ENCODE data around the gene TBC1D22B.

- TF ChIP-seq EZH2 (IDR thresholded peaks at IDR 0.05; ENCODE audit: insufficient read depth, poor library complexity, severe bottlenecking), result no peak
- TF ChIP-seq EZH2phosphoT487 (IDR thresholded peaks at IDR 0.05; ENCODE audit: insufficient read depth, low read depth), result no peak
Observed at GRCh38 chr6:37376078-37376743, 118.6 kb downstream of the TBC1D22B start.
